HG03139 (cell line): ENCODE measurements around the gene PDCL3.

Experiments
- ATAC-seq: cut with Tn5 transposase; IDR thresholded peaks from one replicate; pipeline ENCODE4 v1.9.1; 2021; ENCODE audit not compliant: unreplicated experiment

Gene PDCL3

GRCh38 chr2:100611079-100612029, 48.6 kb downstream of the PDCL3 start:
- no peak for ATAC-seq

GRCh38 chr2:100612388-100613000, 49.7 kb downstream of the PDCL3 start:
- no peak for ATAC-seq

GRCh38 chr2:100613719-100614118, 50.9 kb downstream of the PDCL3 start:
- ATAC-seq: no peak

- no peak for ATAC-seq
Observed at GRCh38 chr2:100614455-100615000, 51.7 kb downstream of the PDCL3 start.

GRCh38 chr2:100615471-100615870, 52.7 kb downstream of the PDCL3 start:
- no peak for ATAC-seq

- ATAC-seq: no peak
Observed at GRCh38 chr2:100615886-100616285, 53.1 kb downstream of the PDCL3 start.

- no peak for ATAC-seq
Observed at GRCh38 chr2:100616841-100617390, 54.1 kb downstream of the PDCL3 start.

- no peak for ATAC-seq
Observed at GRCh38 chr2:100619951-100620350, 57.2 kb downstream of the PDCL3 start.

- no peak for ATAC-seq
Observed at GRCh38 chr2:100620481-100620880, 57.7 kb downstream of the PDCL3 start.

- no peak for ATAC-seq
Observed at GRCh38 chr2:100621371-100621951, 58.7 kb downstream of the PDCL3 start.

- no peak for ATAC-seq
Observed at GRCh38 chr2:100623033-100623715, 60.4 kb downstream of the PDCL3 start.

- no peak for ATAC-seq
Observed at GRCh38 chr2:100623930-100624329, 61.1 kb downstream of the PDCL3 start.

GRCh38 chr2:100624536-100624935, 61.7 kb downstream of the PDCL3 start:
- no peak for ATAC-seq

- ATAC-seq: no peak
Observed at GRCh38 chr2:100625717-100626116, 62.9 kb downstream of the PDCL3 start.
